AG20443 (cell line): ENCODE data around the gene TFPI.

Source experiments
- DNase-seq: peaks from one replicate; pipeline ENCODE4 v3.0.0; 2012; ENCODE audit warnings: low spot score, mixed read lengths

TFPI gene

GRCh38 chr2:187504312-187504921 is 49.8 kb downstream of the TFPI start:
- DNase-seq: no peak

GRCh38 chr2:187503700-187504099 is 50.5 kb downstream of the TFPI start:
- DNase-seq: no peak

GRCh38 chr2:187502467-187502866 is 51.8 kb downstream of the TFPI start:
- no peak for DNase-seq

GRCh38 chr2:187500585-187501359 is 53.5 kb downstream of the TFPI start:
- no peak for DNase-seq

GRCh38 chr2:187499941-187500532 is 54.2 kb downstream of the TFPI start:
- DNase-seq: peak; percentile 48

- no peak for DNase-seq
Observed at GRCh38 chr2:187497858-187498463, 56.3 kb downstream of the TFPI start.

- no peak for DNase-seq
Observed at GRCh38 chr2:187497140-187497539, 57.1 kb downstream of the TFPI start.

GRCh38 chr2:187495324-187495723 is 58.9 kb downstream of the TFPI start:
- DNase-seq: no peak

- DNase-seq: no peak
Observed at GRCh38 chr2:187493877-187494568, 60.2 kb downstream of the TFPI start.

- DNase-seq: no peak
Observed at GRCh38 chr2:187493180-187493579, 61.1 kb downstream of the TFPI start.

- DNase-seq: no peak
Observed at GRCh38 chr2:187486241-187486640, 68.0 kb downstream of the TFPI start.

GRCh38 chr2:187485523-187485922 is 68.7 kb downstream of the TFPI start:
- no peak for DNase-seq

GRCh38 chr2:187483537-187483936 is 70.7 kb downstream of the TFPI start:
- DNase-seq: no peak

GRCh38 chr2:187482796-187483195 is 71.4 kb downstream of the TFPI start:
- DNase-seq: no peak

GRCh38 chr2:187481543-187481942 is 72.7 kb downstream of the TFPI start:
- no peak for DNase-seq

- no peak for DNase-seq
Observed at GRCh38 chr2:187478719-187479118, 75.5 kb downstream of the TFPI start.

GRCh38 chr2:187477051-187477450 is 77.2 kb downstream of the TFPI start:
- no peak for DNase-seq

GRCh38 chr2:187475499-187476248 is 78.6 kb downstream of the TFPI start:
- DNase-seq: no peak

GRCh38 chr2:187470698-187471097 is 83.5 kb downstream of the TFPI start:
- DNase-seq: no peak

- DNase-seq: no peak
Observed at GRCh38 chr2:187469538-187469937, 84.7 kb downstream of the TFPI start.

GRCh38 chr2:187468262-187468661 is 86.0 kb downstream of the TFPI start:
- no peak for DNase-seq
